Activated CD8-positive, alpha-beta memory T cell treated with anti-CD3 and anti-CD28 coated beads for 48 hours (primary cell): ENCODE results near the gene PHOX2A.

Experiments
- DNase-seq, 3 experiments: peaks; one replicate each; pipeline ENCODE4 v3.0.0-alpha.2; 2020; ENCODE audit warnings: low read depth in 2 of 3, low spot score in 2 of 3

Gene PHOX2A

GRCh38 chr11:72250661-72251464 is 6.9 kb upstream of the PHOX2A start:
- no peak for DNase-seq

- DNase-seq: no peak
These were observed 6.0 kb upstream of the PHOX2A start for GRCh38 chr11:72249961-72250360.

- DNase-seq: no peak
These were observed 3.6 kb upstream of the PHOX2A start for GRCh38 chr11:72247584-72247983.

GRCh38 chr11:72245263-72245816 is 1.4 kb upstream of the PHOX2A start:
- DNase-seq: no peak

GRCh38 chr11:72244361-72245262 is 636 bp upstream of the PHOX2A start:
- no peak for DNase-seq

- DNase-seq: no peak
These were observed 560 bp downstream of the PHOX2A start for GRCh38 chr11:72243173-72244059.

- no peak for DNase-seq
These were observed 1.8 kb downstream of the PHOX2A start for GRCh38 chr11:72242141-72242540.

GRCh38 chr11:72241291-72241781 is 2.6 kb downstream of the PHOX2A start:
- DNase-seq: no peak

- DNase-seq: no peak
These were observed 3.3 kb downstream of the PHOX2A start for GRCh38 chr11:72240461-72241290.

- no peak for DNase-seq
These were observed 4.0 kb downstream of the PHOX2A start for GRCh38 chr11:72239849-72240460.

GRCh38 chr11:72239313-72239848 is 4.6 kb downstream of the PHOX2A start:
- no peak for DNase-seq

GRCh38 chr11:72238492-72239312 is 5.3 kb downstream of the PHOX2A start:
- no peak for DNase-seq

GRCh38 chr11:72238040-72238450 is 5.9 kb downstream of the PHOX2A start:
- DNase-seq: no peak

- no peak for DNase-seq
These were observed 6.7 kb downstream of the PHOX2A start for GRCh38 chr11:72237112-72237931.

GRCh38 chr11:72236774-72237111 is 7.2 kb downstream of the PHOX2A start:
- no peak for DNase-seq

GRCh38 chr11:72236083-72236697 is 7.8 kb downstream of the PHOX2A start:
- no peak for DNase-seq
